HCT116 (cell line): ENCODE data around the gene NUP50. TPM values are rescaled to one million over a fixed set of nuclear protein-coding genes. Genes with fewer than 3 reads are reported as not detected.
"Not testable (repeated sequence)": the region's sequence is repeated elsewhere in the genome, so short reads cannot be mapped to it uniquely, and the experiment has no call there.

Source experiments
- ATAC-seq: fragments of 200-7000 bp; cut with Tn5 transposase; 2 replicates; pipeline ENCODE4 v1.9.1; 2020; ENCODE audit warnings: mild to moderate bottlenecking, moderate library complexity
- BruUV-seq: library from RNA; stranded (reverse); fragments of 400-500 nt; replicated peaks from 2 replicates; lab custom pipeline; 2021; lab: Mats Ljungman, UMichigan
- CTCF ChIA-PET: fragments of 300-600 bp; sonication (Branson Sonifier 250); formaldehyde crosslinking; loops from one replicate; lab custom pipeline; 2021; ENCODE audit warnings: antibody characterized with exemption; lab: Charles Lee
- POLR2A ChIA-PET: fragments of 300-600, 350-600 bp; sonication (Branson Sonifier 250); formaldehyde crosslinking; loops from one replicate; lab custom pipeline; 2021; ENCODE audit warnings: antibody characterized with exemption; lab: Charles Lee
- RAD21 ChIA-PET, 2 experiments: fragments of 300-600 bp; sonication (Branson Sonifier 250); formaldehyde crosslinking; loops; one replicate each; lab custom pipeline; 2023; ENCODE audit warnings: low total read pairs in 2 of 2; ENCODE audit not compliant: uncharacterized antibody in 2 of 2, unreplicated experiment in 2 of 2, low non-redundant PET in 1 of 2; lab: Charles Lee
- DNase-seq: peaks from one replicate; pipeline ENCODE4 v3.0.0-alpha.2; 2010; ENCODE audit warnings: low read depth, low spot score
- H2AFZ ChIP-seq: fragments of 200-600 bp; shearing (Covaris generic), sonication (generic); 2 replicates; pipeline ENCODE4 v1.6.1; 2017; ENCODE audit warnings: low read depth, mixed run types, mixed read lengths, antibody characterized with exemption, low read length; ENCODE audit not compliant: poor library complexity, severe bottlenecking
- H3K27ac ChIP-seq: 2 replicates; pipeline ENCODE4 v1.5.1; 2012; ENCODE audit warnings: low read depth, low read length
- H3K27me3 ChIP-seq: fragments of 200-600 bp; sonication (generic); 2 replicates; pipeline ENCODE4 v1.6.1; 2016; ENCODE audit warnings: mixed run types, low read length, mixed read lengths; ENCODE audit not compliant: insufficient read depth
- H3K36me3 ChIP-seq, 2 experiments: fragments of 200-500 bp in 1 of 2; fragments of 200-600 bp in 1 of 2; sonication (Bioruptor generic) in 1 of 2; sonication (generic) in 1 of 2; 2 replicates each; pipeline versions ENCODE4 v1.5.1 to v1.6.1; 2014 to 2016; ENCODE audit warnings: low read length in 2 of 2, inconsistent platforms in 1 of 2, mixed read lengths in 1 of 2, mixed run types in 1 of 2; ENCODE audit not compliant: insufficient read depth in 2 of 2, control insufficient read depth in 1 of 2
- H3K4me1 ChIP-seq, 2 experiments: fragments of 200-600 bp in 1 of 2; sonication (generic) in 1 of 2; 2 replicates each; pipeline versions ENCODE4 v1.5.1 to v1.6.1; 2012 to 2017; ENCODE audit warnings: low read length in 2 of 2, inconsistent platforms in 1 of 2, mild to moderate bottlenecking in 1 of 2, mixed read lengths in 1 of 2, mixed run types in 1 of 2, moderate library complexity in 1 of 2; ENCODE audit not compliant: insufficient read depth in 2 of 2, control insufficient read depth in 1 of 2
- H3K4me2 ChIP-seq: fragments of 200-600 bp; sonication (generic); 2 replicates; pipeline ENCODE4 v1.6.1; 2017; ENCODE audit warnings: mixed run types, low read length, mixed read lengths
- H3K4me3 ChIP-seq, 2 experiments: fragments of 200-600 bp in 1 of 2; sonication (generic) in 1 of 2; replicated peaks in 1 of 2; 2 replicates each; pipeline ENCODE4 v1.5.1; 2011 to 2016; ENCODE audit warnings: low read length in 2 of 2, control low read depth in 1 of 2, low read depth in 1 of 2, mild to moderate bottlenecking in 1 of 2, mixed read lengths in 1 of 2, mixed run types in 1 of 2
- H3K79me2 ChIP-seq: fragments of 200-600 bp; sonication (generic); 2 replicates; pipeline ENCODE4 v1.6.1; 2017; ENCODE audit warnings: mild to moderate bottlenecking, mixed run types, low read length, moderate library complexity, mixed read lengths; ENCODE audit not compliant: insufficient read depth
- H3K9ac ChIP-seq: fragments of 200-600 bp; sonication (generic); 2 replicates; pipeline ENCODE4 v1.6.1; 2016; ENCODE audit warnings: low read length, mixed read lengths
- H3K9me2 ChIP-seq: fragments of 200-600 bp; sonication (generic), shearing (Covaris generic); 2 replicates; pipeline ENCODE4 v1.6.1; 2017; ENCODE audit warnings: mixed run types, mild to moderate bottlenecking, moderate library complexity; ENCODE audit not compliant: insufficient read depth
- H3K9me3 ChIP-seq, 2 experiments: fragments of 200-500 bp in 1 of 2; fragments of 200-600 bp in 1 of 2; sonication (Bioruptor generic) in 1 of 2; sonication (generic) in 1 of 2; 2 replicates each; pipeline ENCODE4 v1.6.1; 2014 to 2017; ENCODE audit warnings: low read length in 2 of 2, mixed read lengths in 2 of 2, inconsistent platforms in 1 of 2, low read depth in 1 of 2, mild to moderate bottlenecking in 1 of 2, mixed run types in 1 of 2, moderate library complexity in 1 of 2; ENCODE audit not compliant: control insufficient read depth in 1 of 2, insufficient read depth in 1 of 2
- H4K20me1 ChIP-seq: fragments of 200-600 bp; sonication (generic), shearing (Covaris generic); 2 replicates; pipeline ENCODE4 v1.6.1; 2017; ENCODE audit warnings: mixed run types, mild to moderate bottlenecking, moderate library complexity; ENCODE audit not compliant: insufficient read depth
- CEBPB ChIP-seq: IDR thresholded peaks from 2 replicates; pipeline ENCODE4 v1.6.1; 2012; ENCODE audit warnings: low read depth
- JUND ChIP-seq: IDR thresholded peaks from 2 replicates; pipeline ENCODE4 v1.6.1; 2012
- POLR2AphosphoS5 ChIP-seq: IDR thresholded peaks from 2 replicates; pipeline ENCODE4 v1.6.1; 2011; ENCODE audit warnings: mild to moderate bottlenecking, low read depth, low read length, moderate library complexity
- RAD21 ChIP-seq: IDR thresholded peaks from 2 replicates; pipeline ENCODE4 v1.6.1; 2012; ENCODE audit warnings: low read depth, mild to moderate bottlenecking
- SIN3A ChIP-seq: IDR thresholded peaks from 2 replicates; pipeline ENCODE4 v1.6.1; 2012; ENCODE audit warnings: low read depth
- intact Hi-C: fragments of 100-400 bp; cut with micrococcal nuclease; formaldehyde crosslinking; loops from 2 replicates; pipeline ENCODE4 v1.10.0; 2022
- total RNA-seq: library from RNA; stranded (reverse); gene quantifications from one replicate; pipeline ENCODE4 v1.2.1, GENCODE V29; 2021; ENCODE audit not compliant: unreplicated experiment
- TF ChIP-seq, protein P1 (sequence below): IDR thresholded peaks from 2 replicates; pipeline ENCODE4 v1.6.1; 2012
- TF ChIP-seq, protein P2 (sequence below), 3 experiments: fragments of 200-600 bp in 1 of 3; sonication (generic) in 1 of 3; IDR thresholded peaks in 2 of 3; conservative IDR thresholded peaks in 1 of 3; 2 replicates each; pipeline ENCODE4 v1.5.1; 2012 to 2017; ENCODE audit warnings: low read depth in 2 of 3, low read length in 2 of 3, antibody characterized with exemption in 1 of 3, borderline replicate concordance in 1 of 3, control low read depth in 1 of 3, mild to moderate bottlenecking in 1 of 3, mixed read lengths in 1 of 3, mixed run types in 1 of 3, moderate library complexity in 1 of 3; ENCODE audit not compliant: insufficient read depth in 1 of 3
- TF ChIP-seq, protein P3 (sequence below): IDR thresholded peaks from 2 replicates; pipeline ENCODE4 v1.6.1; 2012

The NUP50 gene
- total RNA-seq, 1 experiment from 2014 or later: 102 TPM

DNA sequence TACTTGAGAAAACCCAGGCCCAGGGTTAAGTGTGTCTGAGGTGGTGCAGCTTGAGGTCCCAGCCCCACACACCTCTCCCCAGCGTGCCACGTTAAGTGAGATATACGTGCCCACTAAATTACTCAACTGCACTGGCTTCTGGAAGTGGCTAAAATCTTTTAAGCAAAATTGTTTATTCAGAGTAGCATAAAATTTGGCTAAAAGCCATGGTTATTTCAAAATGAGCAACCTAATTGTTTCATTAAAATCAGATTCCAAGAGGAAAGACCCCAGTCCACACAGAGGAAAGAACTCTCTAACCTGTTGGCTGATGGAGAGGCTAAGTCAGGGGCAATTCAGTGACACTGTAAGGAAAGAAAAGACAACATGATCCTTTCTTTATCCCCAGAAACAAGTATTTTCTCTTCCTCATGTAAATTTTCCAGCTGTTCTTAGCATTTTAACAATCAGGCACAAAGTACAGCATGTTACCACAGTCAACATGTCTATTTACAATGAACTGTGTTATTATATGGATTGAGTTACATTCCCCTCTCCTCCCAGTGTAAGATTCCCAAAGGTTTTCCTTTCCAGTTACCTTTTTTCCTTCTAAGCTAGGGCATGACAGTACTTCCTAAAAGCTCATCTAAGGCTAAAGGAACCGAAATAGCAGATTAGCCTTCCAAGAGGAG lies 26.6 kb downstream of the NUP50 start:
- Histone ChIP-seq H2AFZ (no peak overlapping the region), H4K20me1 (no peaks in the 10 kb centered on the region), H3K9me2 (no peaks in the 10 kb centered on the region), H3K9ac (no peak overlapping the region), H3K27ac (no peak overlapping the region), H3K79me2 (peaks cover 10% of the 10 kb centered on the region), H3K4me1 (no peaks in the 10 kb centered on the region; a peak in 1 of 4 replicates), H3K4me3 (no peak overlapping the region), H3K36me3 (peaks cover 5 to 16% of the 10 kb centered on the region in 2 experiments; a peak in 3 of 4 replicates), H3K9me3 (no peaks in the 10 kb centered on the region), H3K4me2 (no peak overlapping the region), H3K27me3 (no peaks in the 10 kb centered on the region)
- ATAC-seq (no peak), DNase-seq (no peak)
- RAD21 ChIA-PET: no interaction called here
- POLR2A ChIA-PET: no interaction called here
- TF ChIP-seq JUND (no peak), CEBPB (no peak), RAD21 (no peak), SIN3A (no peak), POLR2AphosphoS5 (no peak)
- TF ChIP-seq, protein P1, sequence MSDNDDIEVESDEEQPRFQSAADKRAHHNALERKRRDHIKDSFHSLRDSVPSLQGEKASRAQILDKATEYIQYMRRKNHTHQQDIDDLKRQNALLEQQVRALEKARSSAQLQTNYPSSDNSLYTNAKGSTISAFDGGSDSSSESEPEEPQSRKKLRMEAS: no peak
- TF ChIP-seq, protein P2, sequence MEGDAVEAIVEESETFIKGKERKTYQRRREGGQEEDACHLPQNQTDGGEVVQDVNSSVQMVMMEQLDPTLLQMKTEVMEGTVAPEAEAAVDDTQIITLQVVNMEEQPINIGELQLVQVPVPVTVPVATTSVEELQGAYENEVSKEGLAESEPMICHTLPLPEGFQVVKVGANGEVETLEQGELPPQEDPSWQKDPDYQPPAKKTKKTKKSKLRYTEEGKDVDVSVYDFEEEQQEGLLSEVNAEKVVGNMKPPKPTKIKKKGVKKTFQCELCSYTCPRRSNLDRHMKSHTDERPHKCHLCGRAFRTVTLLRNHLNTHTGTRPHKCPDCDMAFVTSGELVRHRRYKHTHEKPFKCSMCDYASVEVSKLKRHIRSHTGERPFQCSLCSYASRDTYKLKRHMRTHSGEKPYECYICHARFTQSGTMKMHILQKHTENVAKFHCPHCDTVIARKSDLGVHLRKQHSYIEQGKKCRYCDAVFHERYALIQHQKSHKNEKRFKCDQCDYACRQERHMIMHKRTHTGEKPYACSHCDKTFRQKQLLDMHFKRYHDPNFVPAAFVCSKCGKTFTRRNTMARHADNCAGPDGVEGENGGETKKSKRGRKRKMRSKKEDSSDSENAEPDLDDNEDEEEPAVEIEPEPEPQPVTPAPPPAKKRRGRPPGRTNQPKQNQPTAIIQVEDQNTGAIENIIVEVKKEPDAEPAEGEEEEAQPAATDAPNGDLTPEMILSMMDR (IDR thresholded peaks at IDR 0.05 in 2 of 3, conservative IDR thresholded peaks at IDR 0.05 in 1 of 3; ENCODE audit: borderline replicate concordance in 1 of 3, insufficient read depth in 1 of 3, low read depth in 2 of 3, low read length in 2 of 3): no peak
- TF ChIP-seq, protein P3, sequence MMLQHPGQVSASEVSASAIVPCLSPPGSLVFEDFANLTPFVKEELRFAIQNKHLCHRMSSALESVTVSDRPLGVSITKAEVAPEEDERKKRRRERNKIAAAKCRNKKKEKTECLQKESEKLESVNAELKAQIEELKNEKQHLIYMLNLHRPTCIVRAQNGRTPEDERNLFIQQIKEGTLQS: no peak
- BruUV-seq: no TSS peak
- intact Hi-C loops: no loop called here
- CTCF ChIA-PET: no interaction called here

DNA sequence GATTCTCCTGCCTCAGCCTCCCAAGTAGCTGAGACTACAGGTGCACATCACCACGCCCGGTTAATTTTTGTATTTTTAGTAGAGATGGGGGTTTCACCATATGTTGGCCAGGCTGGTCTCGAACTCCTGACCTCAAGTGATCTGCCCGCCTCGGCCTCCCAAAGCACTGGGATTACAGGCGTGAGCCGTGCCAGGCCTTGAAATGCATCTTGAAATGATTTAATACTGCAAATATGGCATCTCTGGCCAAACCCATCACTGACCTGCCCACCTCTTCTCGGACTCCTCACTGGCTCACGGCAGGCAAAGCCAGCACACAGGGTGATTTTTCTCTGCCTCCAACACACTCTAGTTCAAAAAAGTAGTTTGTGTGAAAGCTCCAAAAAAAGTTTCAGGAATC lies 28.0 kb downstream of the NUP50 start:
- RAD21 ChIA-PET: interaction anchor here in 1 of 2 experiments (0.6 kb wide), 1 partner anchor 326 kb away, joined by 4 read pairs; no protein-coding TSS in a partner anchor
- POLR2A ChIA-PET, H3K9ac ChIP-seq, H3K36me3 ChIP-seq, H3K4me3 ChIP-seq, H3K27me3 ChIP-seq, intact Hi-C loops, H3K9me3 ChIP-seq, H3K27ac ChIP-seq, H4K20me1 ChIP-seq, H3K4me1 ChIP-seq, BruUV-seq, H3K9me2 ChIP-seq, ATAC-seq, H3K4me2 ChIP-seq, DNase-seq, CTCF ChIA-PET, H2AFZ ChIP-seq, H3K79me2 ChIP-seq: not testable (repeated sequence)
